B cell (primary cell): ENCODE data around the gene NUDT14. TPM values are rescaled to one million over a fixed set of nuclear protein-coding genes. Genes with fewer than 3 reads are reported as not detected.

Experiments
- ATAC-seq: fragments of 200-7000 bp; cut with Tn5 transposase; one replicate; pipeline ENCODE4 v1.10.0; 2021; ENCODE audit warnings: low read depth, mild to moderate bottlenecking, moderate number of reproducible peaks, moderate library complexity
- CTCF ChIA-PET: fragments of 350-600 bp; sonication (Branson Sonifier 250); formaldehyde crosslinking; loops from one replicate; lab custom pipeline; 2021; ENCODE audit warnings: antibody characterized with exemption, inconsistent platforms; lab: Charles Lee
- POLR2A ChIA-PET: fragments of 350-600 bp; sonication (Branson Sonifier 250); formaldehyde crosslinking; loops from one replicate; lab custom pipeline; 2021; ENCODE audit warnings: antibody characterized with exemption; lab: Charles Lee
- DNase-seq: peaks from one replicate; pipeline ENCODE4 v3.0.0; 2013
- H2AFZ ChIP-seq: 2 replicates; pipeline ENCODE4 v1.6.1; 2012; ENCODE audit warnings: mild to moderate bottlenecking, low read depth, low read length; ENCODE audit not compliant: insufficient read depth, poor library complexity, severe bottlenecking
- H3K27ac ChIP-seq, 2 donors: 1 replicate in 1 of 2; 2 replicates in 1 of 2; pipeline ENCODE4 v1.5.1; 2012 to 2013; ENCODE audit warnings: low read length in 2 of 2, mild to moderate bottlenecking in 2 of 2, moderate library complexity in 1 of 2
- H3K27me3 ChIP-seq, 4 experiments: fragments of 200-600 bp in 1 of 4; sonication (generic) in 1 of 4; replicated peaks in 1 of 4; 1 replicate in 2 of 4; 2 replicates in 2 of 4; pipeline versions ENCODE4 v1.6.1 to v1.7.0; 2013 to 2016; ENCODE audit warnings: low read length in 3 of 4, mild to moderate bottlenecking in 2 of 4, mixed read lengths in 1 of 4, moderate library complexity in 1 of 4; ENCODE audit not compliant: insufficient read depth in 4 of 4, control insufficient read depth in 3 of 4; ENCODE audit errors: control extremely low read depth in 1 of 4
- H3K36me3 ChIP-seq, 2 experiments: replicated peaks in 1 of 2; 1 replicate in 1 of 2; 2 replicates in 1 of 2; pipeline versions ENCODE4 v1.6.1 to v1.7.1; 2013; ENCODE audit warnings: low read length in 1 of 2; ENCODE audit not compliant: insufficient read depth in 2 of 2, control insufficient read depth in 1 of 2; ENCODE audit errors: control extremely low read depth in 1 of 2, extremely low read depth in 1 of 2
- H3K4me1 ChIP-seq, 2 donors: fragments of 200-600 bp in 1 of 2; sonication (generic) in 1 of 2; 1 replicate in 1 of 2; 2 replicates in 1 of 2; pipeline versions ENCODE4 v1.5.1 to v1.6.1; 2013 to 2017; ENCODE audit warnings: low read length in 2 of 2; ENCODE audit not compliant: control insufficient read depth in 2 of 2, insufficient read depth in 2 of 2
- H3K4me2 ChIP-seq: replicated peaks from 2 replicates; pipeline ENCODE3; 2012; ENCODE audit warnings: mild to moderate bottlenecking, low read depth, low read length; ENCODE audit not compliant: poor library complexity, severe bottlenecking
- H3K4me3 ChIP-seq, 5 experiments: fragments of 200-600 bp in 1 of 5; sonication (generic) in 1 of 5; 1 replicate in 3 of 5; 2 replicates in 2 of 5; pipeline versions ENCODE4 v1.5.1 to v1.7.0; 2011 to 2016; ENCODE audit warnings: low read length in 4 of 5, mild to moderate bottlenecking in 4 of 5, low read depth in 2 of 5, control low read depth in 1 of 5, moderate library complexity in 1 of 5; ENCODE audit not compliant: insufficient read depth in 1 of 5; ENCODE audit errors: control extremely low read depth in 1 of 5, extremely low read depth in 1 of 5
- H3K79me2 ChIP-seq: fragments of 200-600 bp; sonication (generic); one replicate; pipeline ENCODE4 v1.6.0; 2016; ENCODE audit warnings: low read length; ENCODE audit not compliant: control insufficient read depth, insufficient read depth
- H3K9ac ChIP-seq: fragments of 200-600 bp; sonication (generic); 2 replicates; pipeline ENCODE4 v1.6.1; 2017; ENCODE audit warnings: mild to moderate bottlenecking, low read length, moderate library complexity
- H3K9me3 ChIP-seq, 3 donors: one replicate each; pipeline versions ENCODE4 v1.6.1 to v1.7.1; 2013; ENCODE audit warnings: low read length in 2 of 3; ENCODE audit not compliant: control insufficient read depth in 2 of 3, insufficient read depth in 1 of 3; ENCODE audit errors: control extremely low read depth in 1 of 3
- H4K20me1 ChIP-seq: 2 replicates; pipeline ENCODE4 v1.6.0; 2012; ENCODE audit warnings: mild to moderate bottlenecking, low read length; ENCODE audit not compliant: insufficient read depth, control insufficient read depth, poor library complexity, severe bottlenecking
- H3K27ac Mint-ChIP-seq: one replicate; pipeline ENCODE4 v1.8.0; 2021; ENCODE audit warnings: mixed read lengths
- H3K27me3 Mint-ChIP-seq: one replicate; pipeline ENCODE4 v1.8.0; 2021; ENCODE audit warnings: mixed read lengths
- H3K4me1 Mint-ChIP-seq: one replicate; pipeline ENCODE4 v1.8.0; 2021; ENCODE audit warnings: mixed read lengths
- H3K4me3 Mint-ChIP-seq: one replicate; pipeline ENCODE4 v1.8.0; 2021; ENCODE audit warnings: mixed read lengths
- H3K9me3 Mint-ChIP-seq: one replicate; pipeline ENCODE4 v1.8.0; 2022; ENCODE audit warnings: mixed read lengths; ENCODE audit not compliant: insufficient read depth
- EZH2 ChIP-seq: IDR thresholded peaks from 2 replicates; pipeline ENCODE4 v1.6.1; 2012; ENCODE audit warnings: borderline replicate concordance, low read depth, mild to moderate bottlenecking, moderate library complexity, low read length; ENCODE audit not compliant: insufficient read depth, poor library complexity, severe bottlenecking
- WGBS: methylation state at CpG from one replicate; pipeline ENCODE4 v1.1.5; 2013; ENCODE audit warnings: missing lambda C conversion rate; ENCODE audit not compliant: insufficient coverage; 5-methylcytosine and 5-hydroxymethylcytosine counted together
- intact Hi-C: fragments of 100-400 bp; cut with micrococcal nuclease; formaldehyde crosslinking; loops from one replicate; pipeline ENCODE4 v1.10.0; 2022
- polyA plus RNA-seq: library from polyadenylated mRNA; depleted of rRNA; stranded (reverse); fragments of >200 nt; gene quantifications from 2 replicates; pipeline ENCODE4 v1.2.3, GENCODE V29; 2012
- total RNA-seq, 2 donors: library from RNA; stranded (reverse); fragments of 120-200 nt in 1 of 2; gene quantifications; 1 replicate in 1 of 2; 2 replicates in 1 of 2; pipeline versions ENCODE4 v1.2.3 to v1.2.4, GENCODE V29; 2013 to 2022
- TF ChIP-seq, protein P1 (sequence below): fragments of 200-600 bp; IDR thresholded peaks from one replicate; pipeline ENCODE4 v1.8.0; 2022; ENCODE audit warnings: antibody characterized with exemption, mild to moderate bottlenecking

NUDT14 gene
- total and polyA plus RNA-seq, 2 donors (not counting 1 experiment from before 2014, with no cell fraction given): 17.4 to 31.6 TPM

DNA sequence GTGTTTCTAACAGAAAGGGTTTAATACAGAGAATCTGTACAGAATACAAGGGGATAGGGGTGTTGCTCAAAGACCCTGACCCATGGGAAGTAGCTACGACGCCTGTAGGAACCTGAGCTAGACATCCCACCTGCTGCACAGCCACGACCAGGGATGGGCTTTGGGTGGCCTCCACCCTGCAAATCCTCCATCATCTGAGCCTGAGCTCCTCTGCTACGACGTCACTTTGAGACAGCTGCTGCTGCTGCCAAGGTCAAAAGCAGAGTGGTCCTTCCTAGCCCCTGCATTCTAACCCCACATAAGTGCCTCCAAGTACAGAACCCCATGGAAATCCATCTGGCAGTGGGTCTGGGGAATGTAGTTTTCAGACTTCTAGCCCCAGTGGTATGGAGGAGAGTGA, 56.3 kb downstream of the NUDT14 start:
- no peaks in the 10 kb centered on the region for H3K4me1 Mint-ChIP-seq
- H3K9ac ChIP-seq: no peak overlapping the region
- H3K9me3 Mint-ChIP-seq: peaks cover 10% of the 10 kb centered on the region
- H3K27me3 ChIP-seq: peaks cover 0 to 15% (median 2%) of the 10 kb centered on the region in 4 experiments
- no peaks in the 10 kb centered on the region for H3K36me3 ChIP-seq
- no peak overlapping the region for H2AFZ ChIP-seq
- no peak overlapping the region for H3K27ac Mint-ChIP-seq
- no peak overlapping the region for H3K4me3 Mint-ChIP-seq
- H3K79me2 ChIP-seq: no peaks in the 10 kb centered on the region
- H3K4me2 ChIP-seq: no peak overlapping the region
- POLR2A ChIA-PET: no interaction called here
- no peaks in the 10 kb centered on the region for H3K4me1 ChIP-seq
- H3K27ac ChIP-seq: no peak overlapping the region
- peaks cover 58% of the 10 kb centered on the region for H3K27me3 Mint-ChIP-seq
- TF ChIP-seq EZH2: no peak
- TF ChIP-seq, protein P1, sequence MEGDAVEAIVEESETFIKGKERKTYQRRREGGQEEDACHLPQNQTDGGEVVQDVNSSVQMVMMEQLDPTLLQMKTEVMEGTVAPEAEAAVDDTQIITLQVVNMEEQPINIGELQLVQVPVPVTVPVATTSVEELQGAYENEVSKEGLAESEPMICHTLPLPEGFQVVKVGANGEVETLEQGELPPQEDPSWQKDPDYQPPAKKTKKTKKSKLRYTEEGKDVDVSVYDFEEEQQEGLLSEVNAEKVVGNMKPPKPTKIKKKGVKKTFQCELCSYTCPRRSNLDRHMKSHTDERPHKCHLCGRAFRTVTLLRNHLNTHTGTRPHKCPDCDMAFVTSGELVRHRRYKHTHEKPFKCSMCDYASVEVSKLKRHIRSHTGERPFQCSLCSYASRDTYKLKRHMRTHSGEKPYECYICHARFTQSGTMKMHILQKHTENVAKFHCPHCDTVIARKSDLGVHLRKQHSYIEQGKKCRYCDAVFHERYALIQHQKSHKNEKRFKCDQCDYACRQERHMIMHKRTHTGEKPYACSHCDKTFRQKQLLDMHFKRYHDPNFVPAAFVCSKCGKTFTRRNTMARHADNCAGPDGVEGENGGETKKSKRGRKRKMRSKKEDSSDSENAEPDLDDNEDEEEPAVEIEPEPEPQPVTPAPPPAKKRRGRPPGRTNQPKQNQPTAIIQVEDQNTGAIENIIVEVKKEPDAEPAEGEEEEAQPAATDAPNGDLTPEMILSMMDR: no peak
- ATAC-seq (no peak), DNase-seq (no peak)
- intact Hi-C loops: no loop called here
- H3K9me3 ChIP-seq: peaks cover 0 to 18% (median 12%) of the 10 kb centered on the region in 3 donors
- 61% methylated on average over 5 of the region's 5 CpGs for WGBS
- H3K4me3 ChIP-seq: no peak overlapping the region
- CTCF ChIA-PET: interaction anchor here (0.8 kb wide), 1 partner anchor 36 kb away, joined by 3 read pairs; no protein-coding TSS in a partner anchor
- no peaks in the 10 kb centered on the region for H4K20me1 ChIP-seq

DNA sequence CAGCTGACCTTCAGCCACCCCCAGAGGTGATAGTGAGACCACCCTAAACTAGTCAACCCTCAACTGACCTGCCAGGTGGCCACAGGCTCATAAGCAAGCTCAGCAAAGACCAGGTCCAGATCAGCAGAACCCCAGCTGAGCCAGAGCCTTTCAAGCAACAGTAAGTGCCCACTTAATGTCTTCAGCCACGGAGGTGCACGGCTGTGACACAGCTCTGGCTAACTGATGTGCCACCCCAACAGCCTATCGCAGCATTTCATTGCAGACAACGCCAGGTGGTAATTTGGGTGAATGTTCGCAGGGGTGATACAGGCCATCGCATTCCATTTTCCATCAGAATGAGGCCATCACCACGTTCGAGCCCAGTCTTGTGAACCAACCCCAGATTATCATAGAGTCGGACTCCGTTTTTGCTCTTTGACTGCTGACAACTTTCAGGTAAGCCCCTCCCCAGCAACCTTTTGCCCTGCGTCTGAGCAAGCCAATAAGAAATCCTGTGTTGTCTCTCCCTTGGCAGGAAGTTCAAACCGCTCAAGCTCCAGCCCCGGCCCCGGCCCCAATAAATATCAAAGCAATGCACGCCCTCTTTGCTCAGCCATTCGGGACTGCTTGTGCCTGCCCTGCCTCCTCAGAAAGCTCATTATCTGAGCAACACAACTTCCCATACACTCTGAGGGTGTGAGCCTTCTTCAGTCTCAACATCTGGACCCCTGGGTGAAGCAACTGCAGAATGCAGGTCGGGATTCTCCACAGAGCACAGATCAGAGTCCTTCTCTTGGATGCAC, 56.9 kb downstream of the NUDT14 start:
- H3K9ac ChIP-seq: no peak overlapping the region
- H3K4me2 ChIP-seq: no peak overlapping the region
- H3K79me2 ChIP-seq: no peaks in the 10 kb centered on the region
- ATAC-seq (no peak), DNase-seq (no peak)
- no peak overlapping the region for H3K27ac Mint-ChIP-seq
- H3K9me3 Mint-ChIP-seq: peaks cover 10% of the 10 kb centered on the region
- ChIA-PET POLR2A (no interaction called here), CTCF (interaction anchor here (0.8 kb wide), 1 partner anchor 35 kb away, joined by 3 read pairs; no protein-coding TSS in a partner anchor)
- TF ChIP-seq, protein P1: no peak
- TF ChIP-seq EZH2: no peak
- H3K9me3 ChIP-seq: peaks cover 0 to 18% (median 12%) of the 10 kb centered on the region in 3 donors
- peaks cover 54% of the 10 kb centered on the region for H3K27me3 Mint-ChIP-seq
- H3K4me1 Mint-ChIP-seq: no peaks in the 10 kb centered on the region
- no peak overlapping the region for H2AFZ ChIP-seq
- WGBS: 71% methylated on average over 17 of the region's 17 CpGs
- intact Hi-C loops: no loop called here
- no peak overlapping the region for H3K4me3 ChIP-seq
- no peaks in the 10 kb centered on the region for H3K4me1 ChIP-seq
- peaks cover 0 to 15% (median 2%) of the 10 kb centered on the region in 4 experiments for H3K27me3 ChIP-seq
- no peaks in the 10 kb centered on the region for H4K20me1 ChIP-seq
- H3K27ac ChIP-seq: no peak overlapping the region
- H3K36me3 ChIP-seq: no peaks in the 10 kb centered on the region
- no peak overlapping the region for H3K4me3 Mint-ChIP-seq
